Neural cell (in vitro differentiated cells): Measurements from ENCODE around the gene CDC42EP2. TPM values are rescaled to one million over a fixed set of nuclear protein-coding genes. Genes with fewer than 3 reads are reported as not detected.

Experiments used
- H2AFZ ChIP-seq: fragments of 200-600, 300-800 bp; sonication (generic), shearing (Covaris generic); 2 replicates; pipeline ENCODE4 v1.6.0; 2014; ENCODE audit warnings: low read depth, mild to moderate bottlenecking, antibody characterized with exemption, low read length, moderate library complexity
- H3F3A ChIP-seq: fragments of 200-600 bp; shearing (Covaris generic); 2 replicates; pipeline ENCODE4 v1.6.1; 2016; ENCODE audit warnings: mild to moderate bottlenecking, moderate library complexity, mixed read lengths, antibody characterized with exemption, low read length; ENCODE audit not compliant: insufficient read depth, poor library complexity, severe bottlenecking
- H3K27ac ChIP-seq: fragments of 200-600, 300-800 bp; sonication (generic), shearing (Covaris generic); 2 replicates; pipeline ENCODE4 v1.5.1; 2014; ENCODE audit warnings: mild to moderate bottlenecking, low read length, moderate library complexity
- H3K27me3 ChIP-seq: fragments of 300-800, 200-600 bp; sonication (generic), shearing (Covaris generic); 2 replicates; pipeline ENCODE4 v1.6.0; 2014; ENCODE audit warnings: mild to moderate bottlenecking, low read depth, low read length, moderate library complexity; ENCODE audit not compliant: insufficient read depth
- H3K36me3 ChIP-seq: fragments of 300-800, 200-600 bp; sonication (generic), shearing (Covaris generic); 2 replicates; pipeline ENCODE4 v1.5.1; 2014; ENCODE audit warnings: mild to moderate bottlenecking, antibody characterized with exemption, low read length, moderate library complexity; ENCODE audit not compliant: insufficient read depth
- H3K4me2 ChIP-seq: fragments of 300-800, 200-600 bp; sonication (generic), shearing (Covaris generic); 2 replicates; pipeline ENCODE4 v1.6.0; 2014; ENCODE audit warnings: mild to moderate bottlenecking, low read length
- H3K4me3 ChIP-seq: fragments of 300-800, 200-600 bp; sonication (generic), shearing (Covaris generic); 2 replicates; pipeline ENCODE4 v1.5.1; 2014; ENCODE audit warnings: mild to moderate bottlenecking, low read length, moderate library complexity
- H3K79me2 ChIP-seq: fragments of 200-600 bp; shearing (Covaris generic); replicated peaks from 2 replicates; pipeline ENCODE4 v1.6.0; 2014; ENCODE audit warnings: mild to moderate bottlenecking, low read length, moderate library complexity; ENCODE audit not compliant: insufficient read depth
- H3K9ac ChIP-seq: fragments of 300-800, 200-600 bp; sonication (generic), shearing (Covaris generic); 2 replicates; pipeline ENCODE4 v1.6.1; 2016; ENCODE audit warnings: mild to moderate bottlenecking, low read length, mixed read lengths
- H3K9me2 ChIP-seq: fragments of 200-600 bp; shearing (Covaris generic); 2 replicates; pipeline ENCODE4 v1.6.1; 2016; ENCODE audit warnings: mild to moderate bottlenecking, low read length, mixed read lengths; ENCODE audit not compliant: insufficient read depth
- H3K9me3 ChIP-seq: fragments of 200-600, 300-800 bp; sonication (generic), shearing (Covaris generic); 2 replicates; pipeline ENCODE4 v1.6.1; 2016; ENCODE audit warnings: mild to moderate bottlenecking, mixed run types, low read length, moderate library complexity, mixed read lengths
- H4K20me1 ChIP-seq: fragments of 200-600 bp; shearing (Covaris generic); 2 replicates; pipeline ENCODE4 v1.6.1; 2016; ENCODE audit warnings: mild to moderate bottlenecking, mixed run types; ENCODE audit not compliant: insufficient read depth
- EP300 ChIP-seq: fragments of 450-650 bp; conservative IDR thresholded peaks from 2 replicates; pipeline ENCODE4 v1.6.1; 2014; ENCODE audit warnings: antibody characterized with exemption, mild to moderate bottlenecking, moderate library complexity; ENCODE audit not compliant: poor library complexity, severe bottlenecking
- EZH2 ChIP-seq: fragments of 200-600, 300-800 bp; shearing (Covaris generic), sonication (generic); IDR thresholded peaks from 2 replicates; pipeline ENCODE4 v1.6.1; 2014; ENCODE audit warnings: antibody characterized with exemption, low read length, borderline replicate concordance, mild to moderate bottlenecking; ENCODE audit not compliant: insufficient read depth, poor library complexity, severe bottlenecking
- MXI1 ChIP-seq: fragments of 450-650 bp; conservative IDR thresholded peaks from 2 replicates; pipeline ENCODE4 v1.6.1; 2014; ENCODE audit warnings: antibody characterized with exemption, mild to moderate bottlenecking; ENCODE audit not compliant: poor library complexity, severe bottlenecking
- POLR2AphosphoS5 ChIP-seq: IDR thresholded peaks from 2 replicates; pipeline ENCODE4 v1.6.1; 2012
- RAD21 ChIP-seq: fragments of 450-650 bp; conservative IDR thresholded peaks from 2 replicates; pipeline ENCODE4 v1.6.1; 2014; ENCODE audit warnings: antibody characterized with exemption, mild to moderate bottlenecking, moderate library complexity
- SMC3 ChIP-seq: fragments of 450-650 bp; conservative IDR thresholded peaks from 2 replicates; pipeline ENCODE4 v1.6.1; 2014; ENCODE audit warnings: antibody characterized with exemption, mild to moderate bottlenecking, moderate library complexity; ENCODE audit not compliant: poor library complexity
- polyA plus RNA-seq: library from polyadenylated mRNA; depleted of rRNA; stranded (reverse); fragments of >200 nt; gene quantifications from 2 replicates; pipeline ENCODE4 v1.2.3, GENCODE V29; 2014
- TF ChIP-seq, protein P1 (sequence below): fragments of 450-650 bp; IDR thresholded peaks from 2 replicates; pipeline ENCODE4 v1.5.1; 2014; ENCODE audit warnings: antibody characterized with exemption, mild to moderate bottlenecking, moderate library complexity; ENCODE audit not compliant: poor library complexity, severe bottlenecking
- TF ChIP-seq, protein P2 (sequence below): IDR thresholded peaks from 2 replicates; pipeline ENCODE4 v1.6.1; 2012; ENCODE audit warnings: borderline replicate concordance

CDC42EP2 gene
- polyA plus RNA-seq, 1 donor from 2014 or later: 1.3 TPM

GRCh38 chr11:65274735-65275682 lies 39.7 kb upstream of the CDC42EP2 start:
- TF ChIP-seq POLR2AphosphoS5 (no peak), RAD21 (peak; percentile 81), SMC3 (peak; percentile 78)
- TF ChIP-seq, protein P1, sequence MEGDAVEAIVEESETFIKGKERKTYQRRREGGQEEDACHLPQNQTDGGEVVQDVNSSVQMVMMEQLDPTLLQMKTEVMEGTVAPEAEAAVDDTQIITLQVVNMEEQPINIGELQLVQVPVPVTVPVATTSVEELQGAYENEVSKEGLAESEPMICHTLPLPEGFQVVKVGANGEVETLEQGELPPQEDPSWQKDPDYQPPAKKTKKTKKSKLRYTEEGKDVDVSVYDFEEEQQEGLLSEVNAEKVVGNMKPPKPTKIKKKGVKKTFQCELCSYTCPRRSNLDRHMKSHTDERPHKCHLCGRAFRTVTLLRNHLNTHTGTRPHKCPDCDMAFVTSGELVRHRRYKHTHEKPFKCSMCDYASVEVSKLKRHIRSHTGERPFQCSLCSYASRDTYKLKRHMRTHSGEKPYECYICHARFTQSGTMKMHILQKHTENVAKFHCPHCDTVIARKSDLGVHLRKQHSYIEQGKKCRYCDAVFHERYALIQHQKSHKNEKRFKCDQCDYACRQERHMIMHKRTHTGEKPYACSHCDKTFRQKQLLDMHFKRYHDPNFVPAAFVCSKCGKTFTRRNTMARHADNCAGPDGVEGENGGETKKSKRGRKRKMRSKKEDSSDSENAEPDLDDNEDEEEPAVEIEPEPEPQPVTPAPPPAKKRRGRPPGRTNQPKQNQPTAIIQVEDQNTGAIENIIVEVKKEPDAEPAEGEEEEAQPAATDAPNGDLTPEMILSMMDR: peak; percentile 77
- Histone ChIP-seq H3K9me3 (no peaks in the 10 kb centered on the region), H3K27me3 (no peaks in the 10 kb centered on the region), H3K9me2 (no peaks in the 10 kb centered on the region), H3K4me3 (no peak overlapping the region), H3K79me2 (no peaks in the 10 kb centered on the region), H3K27ac (no peak overlapping the region), H3K9ac (no peak overlapping the region), H2AFZ (no peak overlapping the region), H4K20me1 (no peaks in the 10 kb centered on the region), H3K36me3 (no peaks in the 10 kb centered on the region), H3F3A (no peaks in the 10 kb centered on the region), H3K4me2 (no peak overlapping the region)

DNA sequence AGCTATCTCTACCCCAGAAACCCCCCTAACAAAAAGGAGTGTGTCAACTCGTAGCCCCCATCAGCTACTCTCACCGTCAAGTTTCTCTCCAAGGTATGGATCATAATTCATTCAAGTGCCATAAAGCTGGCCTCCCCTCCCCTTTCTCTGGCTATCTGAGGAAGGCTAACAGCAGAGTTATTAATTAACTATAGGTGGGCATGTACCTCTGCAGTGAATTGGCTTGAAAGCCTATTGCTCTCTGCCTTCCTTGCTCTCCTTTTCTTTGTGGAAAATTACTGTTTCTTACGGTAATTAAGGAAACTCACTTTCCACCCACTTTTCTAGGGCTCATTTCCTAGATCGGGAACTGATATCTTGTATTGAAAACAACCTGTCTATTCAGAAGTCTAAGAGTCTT lies 38.8 kb upstream of the CDC42EP2 start:
- no peaks in the 10 kb centered on the region for H3K36me3 ChIP-seq
- no peaks in the 10 kb centered on the region for H4K20me1 ChIP-seq
- no peaks in the 10 kb centered on the region for H3K9me2 ChIP-seq
- H3K9me3 ChIP-seq: no peaks in the 10 kb centered on the region
- no peaks in the 10 kb centered on the region for H3K27me3 ChIP-seq
- no peak overlapping the region for H3K4me2 ChIP-seq
- H3K4me3 ChIP-seq: no peak overlapping the region
- no peak for TF ChIP-seq MXI1
- TF ChIP-seq EZH2: no peak
- TF ChIP-seq SMC3: no peak
- TF ChIP-seq RAD21: no peak
- no peak for TF ChIP-seq EP300
- TF ChIP-seq POLR2AphosphoS5: no peak
- TF ChIP-seq, protein P2, sequence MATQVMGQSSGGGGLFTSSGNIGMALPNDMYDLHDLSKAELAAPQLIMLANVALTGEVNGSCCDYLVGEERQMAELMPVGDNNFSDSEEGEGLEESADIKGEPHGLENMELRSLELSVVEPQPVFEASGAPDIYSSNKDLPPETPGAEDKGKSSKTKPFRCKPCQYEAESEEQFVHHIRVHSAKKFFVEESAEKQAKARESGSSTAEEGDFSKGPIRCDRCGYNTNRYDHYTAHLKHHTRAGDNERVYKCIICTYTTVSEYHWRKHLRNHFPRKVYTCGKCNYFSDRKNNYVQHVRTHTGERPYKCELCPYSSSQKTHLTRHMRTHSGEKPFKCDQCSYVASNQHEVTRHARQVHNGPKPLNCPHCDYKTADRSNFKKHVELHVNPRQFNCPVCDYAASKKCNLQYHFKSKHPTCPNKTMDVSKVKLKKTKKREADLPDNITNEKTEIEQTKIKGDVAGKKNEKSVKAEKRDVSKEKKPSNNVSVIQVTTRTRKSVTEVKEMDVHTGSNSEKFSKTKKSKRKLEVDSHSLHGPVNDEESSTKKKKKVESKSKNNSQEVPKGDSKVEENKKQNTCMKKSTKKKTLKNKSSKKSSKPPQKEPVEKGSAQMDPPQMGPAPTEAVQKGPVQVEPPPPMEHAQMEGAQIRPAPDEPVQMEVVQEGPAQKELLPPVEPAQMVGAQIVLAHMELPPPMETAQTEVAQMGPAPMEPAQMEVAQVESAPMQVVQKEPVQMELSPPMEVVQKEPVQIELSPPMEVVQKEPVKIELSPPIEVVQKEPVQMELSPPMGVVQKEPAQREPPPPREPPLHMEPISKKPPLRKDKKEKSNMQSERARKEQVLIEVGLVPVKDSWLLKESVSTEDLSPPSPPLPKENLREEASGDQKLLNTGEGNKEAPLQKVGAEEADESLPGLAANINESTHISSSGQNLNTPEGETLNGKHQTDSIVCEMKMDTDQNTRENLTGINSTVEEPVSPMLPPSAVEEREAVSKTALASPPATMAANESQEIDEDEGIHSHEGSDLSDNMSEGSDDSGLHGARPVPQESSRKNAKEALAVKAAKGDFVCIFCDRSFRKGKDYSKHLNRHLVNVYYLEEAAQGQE: no peak
- TF ChIP-seq, protein P1: no peak
- H3F3A ChIP-seq: no peaks in the 10 kb centered on the region
- H2AFZ ChIP-seq: no peak overlapping the region
- H3K9ac ChIP-seq: no peak overlapping the region
- no peaks in the 10 kb centered on the region for H3K79me2 ChIP-seq
- no peak overlapping the region for H3K27ac ChIP-seq
